Gastrocnemius medialis (tissue), 4 donors: ENCODE results near the gene CDC42BPG. TPM values are rescaled to one million over a fixed set of nuclear protein-coding genes. Genes with fewer than 3 reads are reported as not detected.
A peak's percentile ranks its signal among the peaks of the same experiment; 100 is the strongest.

Experiments used
- ATAC-seq, 2 donors: fragments of 150-250 bp; one replicate each; pipeline ENCODE4 v1.9.1; 2016
- DNase-seq, 2 donors: peaks; one replicate each; pipeline ENCODE4 v3.0.0-alpha.2; 2019
- H3K27ac ChIP-seq, 4 donors: fragments of 200-600 bp; sonication (generic); 1 replicate in 1 of 4; 2 replicates in 3 of 4; pipeline ENCODE4 v1.5.1; 2016 to 2018; ENCODE audit warnings: mild to moderate bottlenecking in 2 of 4, moderate library complexity in 1 of 4
- H3K27me3 ChIP-seq, 3 donors: fragments of 200-600 bp; sonication (generic) in 2 of 3; 1 replicate in 1 of 3; 2 replicates in 2 of 3; pipeline versions ENCODE4 v1.5.1 to v1.6.0; 2016 to 2019; ENCODE audit warnings: mild to moderate bottlenecking in 1 of 3, moderate library complexity in 1 of 3
- H3K36me3 ChIP-seq, 2 donors: fragments of 200-600 bp; sonication (generic) in 1 of 2; one replicate each; pipeline ENCODE4 v1.5.1; 2017 to 2018
- H3K4me1 ChIP-seq, 2 donors: fragments of 200-600 bp; sonication (generic) in 1 of 2; one replicate each; pipeline ENCODE4 v1.5.1; 2016 to 2017; ENCODE audit warnings: mild to moderate bottlenecking in 2 of 2
- H3K4me3 ChIP-seq, 4 donors: fragments of 200-600 bp; sonication (generic) in 3 of 4; 1 replicate in 1 of 4; 2 replicates in 3 of 4; pipeline ENCODE4 v1.5.1; 2016 to 2019; ENCODE audit warnings: mild to moderate bottlenecking in 2 of 4
- H3K9me3 ChIP-seq, 3 donors: fragments of 200-600 bp; sonication (generic) in 2 of 3; 1 replicate in 1 of 3; 2 replicates in 2 of 3; pipeline ENCODE4 v1.5.1; 2016 to 2019
- POLR2A ChIP-seq, 2 donors: fragments of 450-650 bp; IDR thresholded peaks; one replicate each; pipeline ENCODE4 v1.6.1; 2017; ENCODE audit warnings: antibody characterized with exemption in 2 of 2, mild to moderate bottlenecking in 2 of 2, moderate library complexity in 2 of 2
- in situ Hi-C, 4 donors: fragments of 200-750 bp; cut with MboI; loops; one replicate each; pipeline versions ENCODE4 v1.15.0 to v1.8.0; 2017; ENCODE audit warnings: low sequenced_read_pairs in 4 of 4
- intact Hi-C: fragments of 100-400 bp; cut with DNase I; formaldehyde crosslinking; loops from one replicate; pipeline ENCODE4 v1.15.1; 2023; ENCODE audit warnings: low total_unique reads
- total RNA-seq, 4 donors: library from RNA; depleted of rRNA; stranded (reverse); fragments of >200 nt; gene quantifications; one replicate each; pipeline versions ENCODE4 v1.1.0 to v1.2.3, GENCODE V29; 2016
- TF ChIP-seq, protein P1 (sequence below), 5 experiments: fragments of 450-650 bp in 3 of 5; fragments of 200-600 bp in 2 of 5; sonication (generic) in 2 of 5; IDR thresholded peaks in 4 of 5; conservative IDR thresholded peaks in 1 of 5; 1 replicate in 4 of 5; 2 replicates in 1 of 5; pipeline ENCODE4 v1.5.1; 2016 to 2019; ENCODE audit warnings: antibody characterized with exemption in 5 of 5, mild to moderate bottlenecking in 3 of 5, moderate library complexity in 3 of 5

CDC42BPG gene
- total RNA-seq, 4 donors from 2014 or later = 0.15 to 0.19 TPM; not detected in 2

DNA sequence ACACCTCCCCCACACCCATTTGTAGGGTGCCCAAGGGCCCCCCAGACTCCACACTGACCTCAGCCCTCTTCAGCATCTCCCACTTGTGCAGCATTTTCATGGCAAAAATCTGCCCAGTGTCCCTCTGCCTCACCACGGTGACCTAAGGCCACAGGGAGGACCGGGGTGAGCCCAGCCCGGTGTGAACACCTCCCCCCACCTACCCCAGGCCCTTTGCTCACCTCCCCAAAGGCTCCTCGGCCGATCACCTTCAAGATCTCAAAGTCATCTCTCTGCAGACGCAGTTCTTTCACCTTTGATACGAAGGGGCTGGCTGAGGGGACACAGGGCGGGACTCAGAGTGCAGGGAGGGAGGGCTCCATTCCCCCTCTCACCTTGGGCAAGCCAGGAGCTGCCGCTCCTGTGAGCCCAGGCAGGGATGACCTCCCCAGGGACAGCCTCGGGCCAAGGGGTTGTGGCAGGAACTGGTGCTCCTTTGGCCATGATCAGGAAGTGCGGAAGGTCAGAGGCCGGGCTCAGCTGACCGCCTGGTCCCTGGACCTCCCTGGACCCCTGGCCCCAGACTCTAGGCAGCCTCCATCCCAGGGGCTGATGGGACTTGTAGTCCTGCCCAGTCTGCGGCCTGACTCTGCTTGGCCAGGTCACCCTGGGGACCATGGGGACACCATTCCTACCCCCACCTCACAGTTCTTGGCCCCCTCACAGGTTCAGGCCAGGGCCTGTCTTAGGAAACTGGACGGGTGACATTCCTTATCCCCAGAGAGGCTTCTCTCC, 2.7 kb downstream of the CDC42BPG start:
- Histone ChIP-seq H3K27me3 (peaks cover 0 to 3% (median 0%) of the 10 kb centered on the region in 3 donors), H3K4me1 (no peaks in the 10 kb centered on the region), H3K36me3 (no peaks in the 10 kb centered on the region), H3K27ac (no peak overlapping the region), H3K9me3 (no peaks in the 10 kb centered on the region), H3K4me3 (no peak overlapping the region)
- no peak for ATAC-seq
- in situ Hi-C loops (no loop called here), intact Hi-C loops (no loop called here)
- DNase-seq = no peak
- TF ChIP-seq, protein P1, sequence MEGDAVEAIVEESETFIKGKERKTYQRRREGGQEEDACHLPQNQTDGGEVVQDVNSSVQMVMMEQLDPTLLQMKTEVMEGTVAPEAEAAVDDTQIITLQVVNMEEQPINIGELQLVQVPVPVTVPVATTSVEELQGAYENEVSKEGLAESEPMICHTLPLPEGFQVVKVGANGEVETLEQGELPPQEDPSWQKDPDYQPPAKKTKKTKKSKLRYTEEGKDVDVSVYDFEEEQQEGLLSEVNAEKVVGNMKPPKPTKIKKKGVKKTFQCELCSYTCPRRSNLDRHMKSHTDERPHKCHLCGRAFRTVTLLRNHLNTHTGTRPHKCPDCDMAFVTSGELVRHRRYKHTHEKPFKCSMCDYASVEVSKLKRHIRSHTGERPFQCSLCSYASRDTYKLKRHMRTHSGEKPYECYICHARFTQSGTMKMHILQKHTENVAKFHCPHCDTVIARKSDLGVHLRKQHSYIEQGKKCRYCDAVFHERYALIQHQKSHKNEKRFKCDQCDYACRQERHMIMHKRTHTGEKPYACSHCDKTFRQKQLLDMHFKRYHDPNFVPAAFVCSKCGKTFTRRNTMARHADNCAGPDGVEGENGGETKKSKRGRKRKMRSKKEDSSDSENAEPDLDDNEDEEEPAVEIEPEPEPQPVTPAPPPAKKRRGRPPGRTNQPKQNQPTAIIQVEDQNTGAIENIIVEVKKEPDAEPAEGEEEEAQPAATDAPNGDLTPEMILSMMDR (IDR thresholded peaks at IDR 0.05 in 4 of 5, conservative IDR thresholded peaks at IDR 0.05 in 1 of 5) = no peak
- TF ChIP-seq POLR2A (IDR thresholded peaks at IDR 0.05) = no peak

DNA sequence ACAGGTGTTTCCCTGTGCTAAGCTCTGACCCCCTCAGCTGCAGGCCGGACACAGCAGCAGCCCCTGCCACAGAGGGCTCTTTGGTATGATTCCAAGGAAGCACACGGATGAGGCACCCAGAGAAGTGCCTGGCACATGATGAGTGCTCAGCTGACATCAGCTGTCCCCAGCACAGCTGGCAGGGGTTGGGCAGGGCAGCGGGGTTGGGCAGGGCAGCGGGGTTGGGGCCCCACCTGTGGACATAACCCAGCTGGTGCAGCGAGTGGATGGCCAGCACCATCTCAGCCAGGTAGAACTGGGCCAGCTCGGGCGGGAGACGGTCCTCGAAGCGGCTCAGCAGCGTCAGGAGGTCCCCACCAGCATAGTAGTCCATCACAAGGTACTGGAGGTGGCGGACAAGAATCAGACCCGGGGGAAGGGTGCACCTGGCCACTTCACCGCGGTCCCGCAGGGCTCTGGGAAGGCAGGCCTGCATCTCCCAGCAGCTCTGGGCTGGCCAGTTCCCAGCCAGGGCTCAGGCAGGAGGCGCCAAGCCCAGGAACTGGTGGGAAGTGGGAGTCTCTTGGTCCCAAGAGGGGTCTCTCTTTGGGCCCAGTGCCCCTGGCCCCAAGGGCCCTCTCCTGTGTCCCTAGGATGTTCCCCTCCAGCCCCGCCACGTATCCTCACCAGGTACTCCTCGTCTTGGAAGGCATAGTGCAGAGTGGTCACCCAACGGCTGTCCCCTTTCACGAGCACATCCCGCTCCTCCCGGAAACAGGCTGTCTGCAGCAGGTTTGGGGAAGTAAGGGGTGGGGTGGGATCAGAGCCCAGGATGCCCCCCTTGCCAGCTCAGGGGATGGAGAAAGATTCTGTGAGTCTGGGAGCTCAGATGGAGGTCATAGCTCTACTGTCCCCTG, 4.3 kb downstream of the CDC42BPG start:
- ATAC-seq (no peak), DNase-seq (no peak)
- Histone ChIP-seq H3K36me3 (no peaks in the 10 kb centered on the region), H3K4me3 (no peak overlapping the region), H3K4me1 (no peaks in the 10 kb centered on the region), H3K9me3 (no peaks in the 10 kb centered on the region), H3K27me3 (peaks cover 0 to 3% (median 0%) of the 10 kb centered on the region in 3 donors), H3K27ac (no peak overlapping the region)
- in situ Hi-C loops (no loop called here), intact Hi-C loops (no loop called here)
- TF ChIP-seq, protein P1 (IDR thresholded peaks at IDR 0.05 in 4 of 5, conservative IDR thresholded peaks at IDR 0.05 in 1 of 5) = no peak
- TF ChIP-seq POLR2A (IDR thresholded peaks at IDR 0.05) = no peak

DNA sequence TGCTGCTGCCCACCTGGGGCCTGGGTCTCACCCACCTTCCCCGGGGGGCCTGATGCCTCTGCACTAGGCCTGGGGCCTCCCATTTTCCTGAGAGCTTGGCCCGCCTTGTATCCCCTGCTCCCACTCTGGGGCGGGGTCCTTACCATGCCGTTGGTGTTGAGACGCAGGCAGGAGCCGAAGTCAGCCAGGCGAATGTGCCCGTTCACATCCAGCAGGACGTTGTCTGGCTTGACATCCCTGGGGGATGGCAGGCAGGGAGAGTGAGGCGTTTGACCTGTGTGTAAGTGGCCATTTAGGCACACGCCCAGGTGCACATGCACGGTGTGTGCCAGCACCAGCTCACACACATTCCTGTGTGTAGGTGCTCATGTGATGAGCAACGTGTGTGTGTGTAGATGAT, 5.1 kb downstream of the CDC42BPG start:
- Histone ChIP-seq H3K4me1 (no peaks in the 10 kb centered on the region), H3K27me3 (no peaks in the 10 kb centered on the region), H3K36me3 (no peaks in the 10 kb centered on the region), H3K9me3 (no peaks in the 10 kb centered on the region), H3K27ac (no peak overlapping the region), H3K4me3 (no peak overlapping the region)
- no peak for TF ChIP-seq POLR2A (IDR thresholded peaks at IDR 0.05)
- TF ChIP-seq, protein P1 (IDR thresholded peaks at IDR 0.05 in 4 of 5, conservative IDR thresholded peaks at IDR 0.05 in 1 of 5) = no peak
- DNase-seq (no peak), ATAC-seq (no peak)
- in situ Hi-C loops = no loop called here
- intact Hi-C loops = no loop called here

DNA sequence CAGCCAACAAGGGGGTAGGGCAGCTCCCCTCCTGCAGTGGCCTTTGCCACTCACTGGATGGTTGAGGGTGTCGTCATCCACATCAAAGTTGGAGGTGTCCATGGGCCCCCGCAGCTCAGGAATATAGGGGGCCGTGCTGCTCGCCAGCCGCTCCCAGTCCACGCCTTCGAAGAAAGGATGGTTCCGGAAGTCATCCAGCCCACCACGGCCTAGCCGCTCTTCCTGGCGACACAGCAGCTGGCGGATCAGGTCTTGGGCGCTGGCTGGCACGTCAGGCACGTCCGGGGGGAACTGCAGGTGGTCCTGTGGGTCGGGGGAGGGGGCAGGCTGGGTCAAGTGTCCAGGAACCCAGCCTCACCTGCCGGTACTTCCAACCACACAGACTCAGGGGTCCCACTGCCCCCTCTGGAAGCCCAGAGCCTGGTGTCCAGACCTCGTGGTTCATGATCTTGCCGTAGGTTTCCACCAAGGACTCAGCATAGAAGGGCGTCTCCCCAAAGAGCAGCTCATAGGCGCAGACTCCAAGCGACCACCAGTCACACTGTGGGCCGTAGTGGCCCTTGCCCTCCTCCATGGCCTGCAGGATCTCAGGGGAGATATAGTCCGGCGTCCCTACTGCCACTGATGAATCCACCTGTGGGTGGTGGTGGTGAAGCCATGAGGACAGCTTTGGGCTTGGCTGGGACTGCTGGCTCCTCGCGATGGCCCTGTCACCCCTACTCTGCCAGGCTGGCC, 5.7 kb downstream of the CDC42BPG start:
- ATAC-seq (peak in 1 of 2 donors; percentile 13), DNase-seq (no peak)
- Histone ChIP-seq H3K4me3 (no peak overlapping the region), H3K4me1 (no peaks in the 10 kb centered on the region), H3K27me3 (no peaks in the 10 kb centered on the region), H3K9me3 (no peaks in the 10 kb centered on the region), H3K36me3 (no peaks in the 10 kb centered on the region), H3K27ac (no peak overlapping the region)
- TF ChIP-seq POLR2A (IDR thresholded peaks at IDR 0.05) = no peak
- TF ChIP-seq, protein P1 (IDR thresholded peaks at IDR 0.05 in 4 of 5, conservative IDR thresholded peaks at IDR 0.05 in 1 of 5) = no peak
- in situ Hi-C loops = no loop called here
- intact Hi-C loops = no loop called here
